HCT116 (cell line): Measurements from ENCODE around the gene SENP6.

Source experiments
- CBX3 ChIP-seq: IDR thresholded peaks from 2 replicates; pipeline ENCODE4 v1.6.1; 2012; ENCODE audit warnings: low read depth
- EZH2 ChIP-seq: fragments of 200-600 bp; sonication (generic); IDR thresholded peaks from 2 replicates; pipeline ENCODE4 v1.6.1; 2017; ENCODE audit warnings: antibody characterized with exemption, mixed run types
- MAX ChIP-seq: IDR thresholded peaks from 2 replicates; pipeline ENCODE4 v1.6.1; 2012
- POLR2AphosphoS5 ChIP-seq: IDR thresholded peaks from 2 replicates; pipeline ENCODE4 v1.6.1; 2011; ENCODE audit warnings: mild to moderate bottlenecking, low read depth, low read length, moderate library complexity
- RAD21 ChIP-seq: IDR thresholded peaks from 2 replicates; pipeline ENCODE4 v1.6.1; 2012; ENCODE audit warnings: low read depth, mild to moderate bottlenecking
- REST ChIP-seq: IDR thresholded peaks from 2 replicates; pipeline ENCODE4 v1.6.1; 2012; ENCODE audit warnings: low read depth
- SP1 ChIP-seq: IDR thresholded peaks from 2 replicates; pipeline ENCODE4 v1.6.1; 2012; ENCODE audit warnings: low read depth
- SRF ChIP-seq: IDR thresholded peaks from 2 replicates; pipeline ENCODE4 v1.6.1; 2012; ENCODE audit warnings: low read depth
- ZNF274 ChIP-seq: fragments of 200-500 bp; sonication (Bioruptor generic); IDR thresholded peaks from 2 replicates; pipeline ENCODE4 v1.6.1; 2014; ENCODE audit warnings: mild to moderate bottlenecking, low read depth, low read length, inconsistent platforms
- TF ChIP-seq, protein P1 (sequence below), 3 experiments: fragments of 200-600 bp in 1 of 3; sonication (generic) in 1 of 3; IDR thresholded peaks in 2 of 3; conservative IDR thresholded peaks in 1 of 3; 2 replicates each; pipeline ENCODE4 v1.5.1; 2012 to 2017; ENCODE audit warnings: low read depth in 2 of 3, low read length in 2 of 3, antibody characterized with exemption in 1 of 3, borderline replicate concordance in 1 of 3, control low read depth in 1 of 3, mild to moderate bottlenecking in 1 of 3, mixed read lengths in 1 of 3, mixed run types in 1 of 3, moderate library complexity in 1 of 3; ENCODE audit not compliant: insufficient read depth in 1 of 3

DNA sequence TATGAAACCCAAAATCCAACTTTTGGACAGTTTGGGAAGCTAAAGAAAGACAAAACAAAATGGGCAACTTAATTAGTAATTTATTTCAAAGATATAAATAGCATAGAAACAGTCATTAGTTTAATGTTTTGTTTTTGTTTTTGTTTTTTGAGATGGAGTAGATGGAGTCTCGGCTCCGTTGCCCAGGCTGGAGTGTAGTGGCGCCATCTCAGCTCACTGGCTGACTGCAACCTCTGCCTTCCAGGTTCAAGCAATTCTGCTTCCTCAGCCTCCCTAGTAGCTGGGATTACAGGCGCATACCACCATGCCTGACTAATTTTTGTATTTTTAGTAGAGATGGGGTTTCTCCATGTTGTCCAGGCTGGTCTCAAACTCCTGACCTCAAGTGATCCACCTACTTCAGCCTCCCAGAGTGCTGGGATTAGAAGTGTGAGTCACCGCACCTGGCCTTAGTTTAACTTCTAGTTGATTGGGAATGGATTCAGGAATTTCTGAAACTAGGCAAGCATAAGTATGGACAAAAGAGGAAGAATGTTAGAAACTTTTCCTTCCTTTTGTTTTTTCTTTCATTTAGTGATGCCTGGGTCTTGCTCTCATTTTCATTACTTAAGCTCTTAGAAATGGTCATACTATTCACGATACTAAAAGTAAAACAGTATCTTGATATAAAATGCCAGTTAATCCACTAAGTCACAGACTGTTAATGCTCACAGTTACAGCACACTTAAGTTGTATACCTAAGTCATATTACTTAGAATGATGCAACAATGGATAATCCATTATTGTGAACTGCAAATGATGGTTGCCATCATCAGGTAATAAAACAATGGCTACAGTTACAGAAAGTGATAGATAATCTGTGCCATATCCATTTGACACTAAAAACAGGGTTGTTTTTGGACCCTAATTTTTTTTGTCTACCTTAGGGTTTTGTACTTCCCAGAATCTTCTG, 8.2 kb downstream of the SENP6 start:
- TF ChIP-seq, protein P1, sequence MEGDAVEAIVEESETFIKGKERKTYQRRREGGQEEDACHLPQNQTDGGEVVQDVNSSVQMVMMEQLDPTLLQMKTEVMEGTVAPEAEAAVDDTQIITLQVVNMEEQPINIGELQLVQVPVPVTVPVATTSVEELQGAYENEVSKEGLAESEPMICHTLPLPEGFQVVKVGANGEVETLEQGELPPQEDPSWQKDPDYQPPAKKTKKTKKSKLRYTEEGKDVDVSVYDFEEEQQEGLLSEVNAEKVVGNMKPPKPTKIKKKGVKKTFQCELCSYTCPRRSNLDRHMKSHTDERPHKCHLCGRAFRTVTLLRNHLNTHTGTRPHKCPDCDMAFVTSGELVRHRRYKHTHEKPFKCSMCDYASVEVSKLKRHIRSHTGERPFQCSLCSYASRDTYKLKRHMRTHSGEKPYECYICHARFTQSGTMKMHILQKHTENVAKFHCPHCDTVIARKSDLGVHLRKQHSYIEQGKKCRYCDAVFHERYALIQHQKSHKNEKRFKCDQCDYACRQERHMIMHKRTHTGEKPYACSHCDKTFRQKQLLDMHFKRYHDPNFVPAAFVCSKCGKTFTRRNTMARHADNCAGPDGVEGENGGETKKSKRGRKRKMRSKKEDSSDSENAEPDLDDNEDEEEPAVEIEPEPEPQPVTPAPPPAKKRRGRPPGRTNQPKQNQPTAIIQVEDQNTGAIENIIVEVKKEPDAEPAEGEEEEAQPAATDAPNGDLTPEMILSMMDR (IDR thresholded peaks at IDR 0.05 in 2 of 3, conservative IDR thresholded peaks at IDR 0.05 in 1 of 3; ENCODE audit: borderline replicate concordance in 1 of 3, insufficient read depth in 1 of 3, low read depth in 2 of 3, low read length in 2 of 3) = no peak
- no peak for TF ChIP-seq REST
- no peak for TF ChIP-seq MAX
- no peak for TF ChIP-seq SRF
- no peak for TF ChIP-seq EZH2
- TF ChIP-seq POLR2AphosphoS5 = no peak
- TF ChIP-seq SP1 = no peak
- no peak for TF ChIP-seq RAD21
- TF ChIP-seq ZNF274 = no peak
- no peak for TF ChIP-seq CBX3
